OCI-LY7 (cell line): Measurements from ENCODE around the gene AOPEP. TPM values are rescaled to one million over a fixed set of nuclear protein-coding genes. Genes with fewer than 3 reads are reported as not detected.
"Not testable (repeated sequence)": the region's sequence is repeated elsewhere in the genome, so short reads cannot be mapped to it uniquely, and the experiment has no call there.

Experiments used
- BruUV-seq: library from RNA; stranded (reverse); fragments of 400-500 nt; replicated peaks from 2 replicates; lab custom pipeline; 2021; lab: Mats Ljungman, UMichigan
- CTCF ChIA-PET: fragments of 300-600 bp; sonication (Branson Sonifier 250); formaldehyde crosslinking; loops from one replicate; lab custom pipeline; 2022; ENCODE audit warnings: antibody characterized with exemption; ENCODE audit not compliant: unreplicated experiment; lab: Charles Lee
- POLR2A ChIA-PET: fragments of 300-600 bp; sonication (Branson Sonifier 250); formaldehyde crosslinking; loops from one replicate; lab custom pipeline; 2022; ENCODE audit warnings: antibody characterized with exemption; lab: Charles Lee
- DNase-seq: peaks from one replicate; pipeline ENCODE4 v3.0.0-alpha.2; 2015; ENCODE audit warnings: low spot score
- H2AFZ ChIP-seq: fragments of 200-600 bp; sonication (generic), shearing (Covaris generic); 2 replicates; pipeline ENCODE4 v1.6.1; 2014; ENCODE audit warnings: mild to moderate bottlenecking, antibody characterized with exemption, low read length, moderate library complexity
- H3K27ac ChIP-seq: fragments of 200-600 bp; sonication (generic); 2 replicates; pipeline ENCODE4 v1.5.1; 2014; ENCODE audit warnings: mixed run types, low read depth, mild to moderate bottlenecking, moderate library complexity, low read length, inconsistent platforms; ENCODE audit not compliant: poor library complexity, severe bottlenecking
- H3K36me3 ChIP-seq: fragments of 200-600 bp; sonication (generic); 2 replicates; pipeline ENCODE4 v1.6.1; 2014; ENCODE audit warnings: mild to moderate bottlenecking, antibody characterized with exemption, low read length, moderate library complexity, mixed read lengths; ENCODE audit not compliant: insufficient read depth
- H3K4me1 ChIP-seq: fragments of 200-600 bp; sonication (generic); 2 replicates; pipeline ENCODE4 v1.5.1; 2014; ENCODE audit warnings: mild to moderate bottlenecking, low read length; ENCODE audit not compliant: insufficient read depth, poor library complexity, severe bottlenecking
- H3K4me2 ChIP-seq: fragments of 200-600 bp; sonication (generic); 2 replicates; pipeline ENCODE4 v1.6.1; 2014; ENCODE audit warnings: mild to moderate bottlenecking, low read length
- H3K4me3 ChIP-seq: fragments of 200-600 bp; sonication (generic); 2 replicates; pipeline ENCODE4 v1.5.1; 2014; ENCODE audit warnings: mild to moderate bottlenecking, low read depth, low read length; ENCODE audit not compliant: poor library complexity, severe bottlenecking
- H3K79me2 ChIP-seq: fragments of 200-600 bp; sonication (generic); 2 replicates; pipeline ENCODE4 v1.6.1; 2016; ENCODE audit warnings: low read depth, mild to moderate bottlenecking, low read length, moderate library complexity, mixed read lengths; ENCODE audit not compliant: insufficient read depth
- H3K9me2 ChIP-seq: fragments of 200-600 bp; sonication (generic); 2 replicates; pipeline ENCODE4 v1.6.1; 2016; ENCODE audit warnings: mild to moderate bottlenecking, low read length, mixed read lengths; ENCODE audit not compliant: insufficient read depth
- H3K9me3 ChIP-seq: fragments of 200-600 bp; sonication (generic); 2 replicates; pipeline ENCODE4 v1.6.1; 2014; ENCODE audit warnings: mild to moderate bottlenecking, mixed run types, low read length, mixed read lengths
- H4K20me1 ChIP-seq: fragments of 200-600 bp; sonication (generic); 2 replicates; pipeline ENCODE4 v1.6.1; 2014; ENCODE audit warnings: mild to moderate bottlenecking, antibody characterized with exemption, low read length, moderate library complexity, mixed read lengths; ENCODE audit not compliant: insufficient read depth
- EZH2phosphoT487 ChIP-seq: fragments of 200-600 bp; sonication (generic); IDR thresholded peaks from 2 replicates; pipeline ENCODE4 v1.6.1; 2018; ENCODE audit warnings: low read depth, borderline replicate concordance, mild to moderate bottlenecking, mixed run types, antibody characterized with exemption, low read length, moderate library complexity, mixed read lengths
- intact Hi-C: fragments of 100-400 bp; cut with micrococcal nuclease; formaldehyde crosslinking; loops from one replicate; pipeline ENCODE4 v1.10.0; 2022; ENCODE audit not compliant: unreplicated experiment
- total RNA-seq, 2 experiments: library from RNA; depleted of rRNA in 1 of 2; stranded (reverse); fragments of >200 nt in 1 of 2; shearing (Covaris generic) in 1 of 2; gene quantifications; 2 replicates each; pipeline ENCODE4 v1.2.3, GENCODE V29; 2014 to 2022
- TF ChIP-seq, protein P1 (sequence below): fragments of 200-600 bp; sonication (generic); conservative IDR thresholded peaks from 2 replicates; pipeline ENCODE4 v1.5.1; 2014; ENCODE audit warnings: mild to moderate bottlenecking, antibody characterized with exemption, low read length, moderate library complexity, mixed read lengths

AOPEP gene
- total RNA-seq, 2 experiments from 2014 or later = 17.3 to 24.3 TPM

DNA sequence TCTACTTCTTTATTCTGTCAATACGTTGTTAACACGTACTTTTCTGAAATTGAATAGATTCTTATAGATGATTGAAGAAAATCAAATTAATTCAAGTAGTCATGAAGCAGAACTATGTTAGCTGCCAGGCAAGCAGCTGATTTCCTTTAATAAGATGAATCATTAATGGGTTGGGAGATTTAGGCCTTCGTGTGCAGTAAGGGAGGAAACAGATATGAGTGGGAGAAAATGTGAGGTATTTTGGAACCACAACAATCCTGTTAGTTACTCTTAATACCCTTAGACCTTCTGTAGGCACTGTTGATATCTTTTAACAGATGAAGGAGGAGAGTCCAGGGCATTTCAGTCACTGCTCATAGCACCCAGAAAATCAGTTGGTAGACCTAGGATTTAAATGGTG lies 121.0 kb downstream of the AOPEP start:
- ChIA-PET POLR2A (no interaction called here), CTCF (no interaction called here)
- Histone ChIP-seq H3K9me2 (no peaks in the 10 kb centered on the region), H3K4me3 (no peak overlapping the region), H3K4me2 (no peak overlapping the region), H3K27ac (no peak overlapping the region), H3K4me1 (no peaks in the 10 kb centered on the region), H3K79me2 (no peaks in the 10 kb centered on the region), H2AFZ (no peak overlapping the region), H3K36me3 (no peaks in the 10 kb centered on the region), H3K9me3 (no peaks in the 10 kb centered on the region), H4K20me1 (no peaks in the 10 kb centered on the region)
- no peak for TF ChIP-seq EZH2phosphoT487
- TF ChIP-seq, protein P1, sequence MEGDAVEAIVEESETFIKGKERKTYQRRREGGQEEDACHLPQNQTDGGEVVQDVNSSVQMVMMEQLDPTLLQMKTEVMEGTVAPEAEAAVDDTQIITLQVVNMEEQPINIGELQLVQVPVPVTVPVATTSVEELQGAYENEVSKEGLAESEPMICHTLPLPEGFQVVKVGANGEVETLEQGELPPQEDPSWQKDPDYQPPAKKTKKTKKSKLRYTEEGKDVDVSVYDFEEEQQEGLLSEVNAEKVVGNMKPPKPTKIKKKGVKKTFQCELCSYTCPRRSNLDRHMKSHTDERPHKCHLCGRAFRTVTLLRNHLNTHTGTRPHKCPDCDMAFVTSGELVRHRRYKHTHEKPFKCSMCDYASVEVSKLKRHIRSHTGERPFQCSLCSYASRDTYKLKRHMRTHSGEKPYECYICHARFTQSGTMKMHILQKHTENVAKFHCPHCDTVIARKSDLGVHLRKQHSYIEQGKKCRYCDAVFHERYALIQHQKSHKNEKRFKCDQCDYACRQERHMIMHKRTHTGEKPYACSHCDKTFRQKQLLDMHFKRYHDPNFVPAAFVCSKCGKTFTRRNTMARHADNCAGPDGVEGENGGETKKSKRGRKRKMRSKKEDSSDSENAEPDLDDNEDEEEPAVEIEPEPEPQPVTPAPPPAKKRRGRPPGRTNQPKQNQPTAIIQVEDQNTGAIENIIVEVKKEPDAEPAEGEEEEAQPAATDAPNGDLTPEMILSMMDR = no peak
- no peak for DNase-seq
- intact Hi-C loops = no loop called here
- BruUV-seq = no TSS peak

GRCh38 chr9:94848791-94849190 lies 122.3 kb downstream of the AOPEP start:
- H3K36me3 ChIP-seq, H3K9me3 ChIP-seq, H3K79me2 ChIP-seq, DNase-seq, H2AFZ ChIP-seq, intact Hi-C loops, H3K4me1 ChIP-seq, H3K4me3 ChIP-seq, H3K9me2 ChIP-seq, CTCF ChIA-PET, H3K4me2 ChIP-seq, H3K27ac ChIP-seq, H4K20me1 ChIP-seq, BruUV-seq: not testable (repeated sequence)
- POLR2A ChIA-PET = interaction anchor here (0.7 kb wide), 2 partner anchors 29 to 263 kb away, joined by 3 read pairs; no protein-coding TSS in a partner anchor

GRCh38 chr9:94850540-94851434 lies 124.3 kb downstream of the AOPEP start:
- POLR2A ChIA-PET = no interaction called here
- CTCF ChIA-PET = no interaction called here
- no peak overlapping the region for H3K27ac ChIP-seq
- H2AFZ ChIP-seq = no peak overlapping the region
- no peaks in the 10 kb centered on the region for H3K9me2 ChIP-seq
- BruUV-seq = no TSS peak
- H3K36me3 ChIP-seq = no peaks in the 10 kb centered on the region
- DNase-seq = no peak
- H3K4me2 ChIP-seq = no peak overlapping the region
- H3K9me3 ChIP-seq = no peaks in the 10 kb centered on the region
- intact Hi-C loops = no loop called here
- H3K79me2 ChIP-seq = no peaks in the 10 kb centered on the region
- no peaks in the 10 kb centered on the region for H4K20me1 ChIP-seq
- H3K4me1 ChIP-seq = no peaks in the 10 kb centered on the region
- H3K4me3 ChIP-seq = no peak overlapping the region
- TF ChIP-seq, protein P1 = no peak
- TF ChIP-seq EZH2phosphoT487 = no peak
